HEK293 (cell line): ENCODE measurements around the gene ANGEL1.

ENCODE experiments used
- CTCF ChIA-PET: fragments of 350-600 bp; formaldehyde crosslinking; extraction: SDS; loops from one replicate; lab custom pipeline; 2021; ENCODE audit warnings: antibody characterized with exemption; lab: Yijun Ruan, JAX
- POLR2A ChIA-PET: fragments of 300-600 bp; formaldehyde crosslinking; extraction: SDS; loops from one replicate; lab custom pipeline; 2020; ENCODE audit warnings: antibody characterized with exemption, inconsistent platforms; lab: Yijun Ruan, JAX
- H3K27ac ChIP-seq: fragments of 200-500 bp; sonication (Bioruptor generic); 2 replicates; pipeline ENCODE4 v1.5.1; 2014; ENCODE audit warnings: low read depth, low read length, control low read depth, inconsistent platforms; ENCODE audit errors: extremely low read depth
- H3K36me3 ChIP-seq, 2 experiments: fragments of 200-500 bp in 1 of 2; sonication (Bioruptor generic) in 1 of 2; 1 replicate in 1 of 2; 2 replicates in 1 of 2; pipeline ENCODE4 v1.5.1; 2014 to 2017; ENCODE audit warnings: inconsistent platforms in 2 of 2, low read length in 2 of 2; ENCODE audit not compliant: control insufficient read depth in 2 of 2, insufficient read depth in 1 of 2
- H3K4me1 ChIP-seq: fragments of 200-500 bp; sonication (Bioruptor generic); 2 replicates; pipeline ENCODE4 v1.5.1; 2014; ENCODE audit warnings: mild to moderate bottlenecking, low read length, inconsistent platforms; ENCODE audit not compliant: control insufficient read depth, insufficient read depth
- H3K4me3 ChIP-seq: 2 replicates; pipeline ENCODE4 v1.5.1; 2011; ENCODE audit warnings: low read depth, mild to moderate bottlenecking, control low read depth, low read length, moderate library complexity
- H3K9me3 ChIP-seq: fragments of 200-500 bp; sonication (Bioruptor generic); 2 replicates; pipeline ENCODE4 v1.5.1; 2014; ENCODE audit warnings: low read depth, low read length, inconsistent platforms; ENCODE audit not compliant: control insufficient read depth, insufficient read depth
- AEBP2 ChIP-seq: fragments of 450-650 bp; formaldehyde crosslinking; IDR thresholded peaks from 2 replicates; pipeline ENCODE4 v1.5.1; 2016; ENCODE audit warnings: missing biosample characterization, missing genetic modification characterization, borderline replicate concordance
- BCL11B ChIP-seq: fragments of 450-650 bp; formaldehyde crosslinking; IDR thresholded peaks from 2 replicates; pipeline ENCODE4 v1.5.1; 2016; ENCODE audit warnings: low read depth, missing biosample characterization, missing genetic modification characterization
- HOXA7 ChIP-seq: sonication (generic); formaldehyde crosslinking; IDR thresholded peaks from 2 replicates; pipeline ENCODE4 v1.8.1; 2022; ENCODE audit warnings: missing genetic modification reagents, borderline replicate concordance
- KLF1 ChIP-seq: fragments of 450-650 bp; formaldehyde crosslinking; IDR thresholded peaks from 2 replicates; pipeline ENCODE4 v1.5.1; 2016; ENCODE audit warnings: missing biosample characterization, missing genetic modification characterization
- SP2 ChIP-seq: fragments of 450-650 bp; formaldehyde crosslinking; IDR thresholded peaks from 2 replicates; pipeline ENCODE4 v1.5.1; 2016; ENCODE audit warnings: missing biosample characterization, missing genetic modification characterization
- YY1 ChIP-seq: fragments of 450-650 bp; formaldehyde crosslinking; IDR thresholded peaks from 2 replicates; pipeline ENCODE4 v1.5.1; 2018; ENCODE audit warnings: missing biosample characterization, missing genetic modification characterization
- ZBTB48 ChIP-seq: fragments of 450-650 bp; formaldehyde crosslinking; IDR thresholded peaks from 2 replicates; pipeline ENCODE4 v1.5.1; 2016; ENCODE audit warnings: missing biosample characterization, missing genetic modification characterization
- ZEB2 ChIP-seq: fragments of 450-650 bp; formaldehyde crosslinking; IDR thresholded peaks from 2 replicates; pipeline ENCODE4 v1.5.1; 2016; ENCODE audit warnings: missing biosample characterization, missing genetic modification characterization
- ZFP3 ChIP-seq: fragments of 450-650 bp; formaldehyde crosslinking; IDR thresholded peaks from 2 replicates; pipeline ENCODE4 v1.5.1; 2016; ENCODE audit warnings: low read depth, missing biosample characterization, missing genetic modification characterization
- ZNF132 ChIP-seq: fragments of 450-650 bp; formaldehyde crosslinking; IDR thresholded peaks from 2 replicates; pipeline ENCODE4 v1.5.1; 2017; ENCODE audit warnings: missing biosample characterization, missing genetic modification characterization, borderline replicate concordance
- ZNF138 ChIP-seq: fragments of 450-650 bp; formaldehyde crosslinking; IDR thresholded peaks from 2 replicates; pipeline ENCODE4 v1.5.1; 2016; ENCODE audit warnings: missing biosample characterization, missing genetic modification characterization, borderline replicate concordance
- ZNF155 ChIP-seq: fragments of 450-650 bp; formaldehyde crosslinking; IDR thresholded peaks from 2 replicates; pipeline ENCODE4 v1.5.1; 2016; ENCODE audit warnings: missing biosample characterization, missing genetic modification characterization
- ZNF266 ChIP-seq: fragments of 450-650 bp; formaldehyde crosslinking; IDR thresholded peaks from 2 replicates; pipeline ENCODE4 v1.5.1; 2016; ENCODE audit warnings: missing biosample characterization, missing genetic modification characterization, low read depth
- ZNF362 ChIP-seq: fragments of 450-650 bp; formaldehyde crosslinking; IDR thresholded peaks from 2 replicates; pipeline ENCODE4 v1.5.1; 2016; ENCODE audit warnings: missing biosample characterization, missing genetic modification characterization
- ZNF391 ChIP-seq: fragments of 450-650 bp; formaldehyde crosslinking; IDR thresholded peaks from 2 replicates; pipeline ENCODE4 v1.5.1; 2016; ENCODE audit warnings: low read depth, missing biosample characterization, missing genetic modification characterization, borderline replicate concordance
- ZNF394 ChIP-seq: fragments of 450-650 bp; formaldehyde crosslinking; IDR thresholded peaks from 2 replicates; pipeline ENCODE4 v1.5.1; 2016; ENCODE audit warnings: missing biosample characterization, missing genetic modification characterization, mild to moderate bottlenecking, moderate library complexity, borderline replicate concordance
- ZNF433 ChIP-seq: fragments of 450-650 bp; formaldehyde crosslinking; IDR thresholded peaks from 2 replicates; pipeline ENCODE4 v1.5.1; 2016; ENCODE audit warnings: missing biosample characterization, missing genetic modification characterization, low read depth
- ZNF501 ChIP-seq: fragments of 450-650 bp; formaldehyde crosslinking; IDR thresholded peaks from 2 replicates; pipeline ENCODE4 v1.5.1; 2016; ENCODE audit warnings: missing biosample characterization, missing genetic modification characterization
- ZNF521 ChIP-seq: fragments of 450-650 bp; formaldehyde crosslinking; IDR thresholded peaks from 2 replicates; pipeline ENCODE4 v1.5.1; 2017; ENCODE audit warnings: missing biosample characterization, mild to moderate bottlenecking, missing genetic modification characterization
- ZNF596 ChIP-seq: fragments of 450-650 bp; IDR thresholded peaks from 2 replicates; pipeline ENCODE4 v1.5.0; 2018; ENCODE audit warnings: missing biosample characterization, mild to moderate bottlenecking, missing genetic modification characterization, moderate library complexity
- ZSCAN30 ChIP-seq: fragments of 450-650 bp; IDR thresholded peaks from 2 replicates; pipeline ENCODE4 v1.5.1; 2018; ENCODE audit warnings: missing biosample characterization, mild to moderate bottlenecking, missing genetic modification characterization, moderate library complexity

Gene ANGEL1

GRCh38 chr14:76829650-76830421, 17.2 kb upstream of the ANGEL1 start:
- no peaks in the 10 kb centered on the region for H3K4me1 ChIP-seq
- POLR2A ChIA-PET: no interaction called here
- no peaks in the 10 kb centered on the region for H3K36me3 ChIP-seq
- H3K27ac ChIP-seq: no peak overlapping the region
- no peak overlapping the region for H3K4me3 ChIP-seq
- TF ChIP-seq ZNF138: no peak
- no peak for TF ChIP-seq ZNF266 (tag by site-specific recombination)
- TF ChIP-seq HOXA7 (CRISPR knock-in tag): no peak
- TF ChIP-seq ZBTB48 (tag by site-specific recombination): no peak
- no peaks in the 10 kb centered on the region for H3K9me3 ChIP-seq
- CTCF ChIA-PET: no interaction called here

DNA sequence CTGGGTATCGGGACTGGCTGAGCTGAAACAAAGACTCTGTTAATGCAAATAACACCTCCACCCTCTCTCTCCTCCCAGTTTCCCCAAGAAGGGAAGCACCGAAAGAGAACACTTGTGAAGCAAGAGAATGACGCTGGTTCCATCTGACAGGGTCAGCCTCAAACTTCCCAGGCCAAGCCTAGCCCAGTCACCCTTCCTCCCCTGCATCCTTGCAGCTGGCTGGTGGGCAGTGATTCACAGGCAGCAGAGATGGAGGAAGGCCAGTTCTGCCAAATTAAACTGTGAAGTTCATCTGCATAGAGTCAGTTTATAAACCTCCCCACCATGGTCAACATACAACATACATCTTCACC, 16.3 kb upstream of the ANGEL1 start:
- Histone ChIP-seq H3K27ac (no peak overlapping the region), H3K4me3 (no peak overlapping the region), H3K9me3 (no peaks in the 10 kb centered on the region), H3K4me1 (no peaks in the 10 kb centered on the region), H3K36me3 (no peaks in the 10 kb centered on the region)
- TF ChIP-seq ZNF521 (tag by site-specific recombination): no peak
- TF ChIP-seq ZFP3 (tag by site-specific recombination): no peak
- TF ChIP-seq ZNF501 (tag by site-specific recombination): no peak
- no peak for TF ChIP-seq KLF1 (tag by site-specific recombination)
- no peak for TF ChIP-seq ZNF394
- TF ChIP-seq ZNF362 (tag by site-specific recombination): no peak
- no peak for TF ChIP-seq ZNF155
- TF ChIP-seq ZNF596: no peak
- TF ChIP-seq SP2: no peak
- no peak for TF ChIP-seq ZNF433
- TF ChIP-seq BCL11B (tag by site-specific recombination): no peak
- TF ChIP-seq ZNF132: no peak
- TF ChIP-seq AEBP2 (tag by site-specific recombination): no peak
- CTCF ChIA-PET: no interaction called here
- POLR2A ChIA-PET: no interaction called here

GRCh38 chr14:76828339-76829012, 15.8 kb upstream of the ANGEL1 start:
- POLR2A ChIA-PET: no interaction called here
- TF ChIP-seq ZSCAN30 (tag by site-specific recombination) (no peak), ZBTB48 (tag by site-specific recombination) (no peak), ZNF391 (tag by site-specific recombination) (no peak), ZNF501 (tag by site-specific recombination) (no peak), ZEB2 (tag by site-specific recombination) (no peak), YY1 (no peak)
- no peaks in the 10 kb centered on the region for H3K36me3 ChIP-seq
- H3K4me1 ChIP-seq: no peaks in the 10 kb centered on the region
- H3K27ac ChIP-seq: no peak overlapping the region
- no peak overlapping the region for H3K4me3 ChIP-seq
- CTCF ChIA-PET: no interaction called here
- no peaks in the 10 kb centered on the region for H3K9me3 ChIP-seq
